Vagina (tissue), 1 donor: ENCODE data around the gene ZNF737. TPM values are rescaled to one million over a fixed set of nuclear protein-coding genes. Genes with fewer than 3 reads are reported as not detected.

Source experiments
- total RNA-seq: library from RNA; depleted of rRNA; stranded (reverse); fragments of >200 nt; gene quantifications from one replicate; pipeline ENCODE4 v1.2.3, GENCODE V29; 2016

The ZNF737 gene
- total RNA-seq, 1 donor from 2014 or later, result 10.6 TPM

Other genes with a start within 250 kb of the ZNF737 start
- 9.8 TPM for gene ZNF626, start 95.8 kb upstream of the ZNF737 start, total RNA-seq
- gene ZNF66, start 210.5 kb upstream of the ZNF737 start, total RNA-seq, result 6.4 TPM